Dermis microvascular lymphatic vessel endothelial cell (primary cell): ENCODE measurements around the gene SHE. TPM values are rescaled to one million over a fixed set of nuclear protein-coding genes. Genes with fewer than 3 reads are reported as not detected.

Experiments used
- total RNA-seq: library from RNA; depleted of rRNA; stranded (reverse); fragments of >200 nt; gene quantifications from 2 replicates; pipeline ENCODE4 v1.2.1, GENCODE V29; 2014

SHE gene
- total RNA-seq, 1 donor from 2014 or later, result 69.1 TPM

Other genes starting within 250 kb of the SHE start
- gene HAX1, start 229.8 kb downstream of the SHE start, total RNA-seq, result 80.2 and 83.7 TPM in 2 replicates
- gene AQP10, start 181.3 kb downstream of the SHE start, total RNA-seq, result not detected in 2 replicates
- 44.6 and 53.3 TPM in 2 replicates for gene ATP8B2, start 176.9 kb downstream of the SHE start, total RNA-seq
- 11.3 and 12.7 TPM in 2 replicates for gene IL6R, start 97.1 kb downstream of the SHE start, total RNA-seq
- 3.5 and 7.2 TPM in 2 replicates for gene TDRD10, start 193 bp downstream of the SHE start, total RNA-seq
- 25.9 and 32.0 TPM in 2 replicates for gene UBE2Q1, start 56.2 kb upstream of the SHE start, total RNA-seq
- under 0.01 TPM in 1 of 2 replicates, not detected in the other for gene CHRNB2, start 65.4 kb upstream of the SHE start, total RNA-seq
- gene ADAR, start 105.8 kb upstream of the SHE start, total RNA-seq, result 61.1 and 90.5 TPM in 2 replicates